GM18502 (cell line): Measurements from ENCODE around the gene SLC44A5.
A peak's percentile ranks its signal among the peaks of the same experiment; 100 is the strongest.
"Not testable (repeated sequence)": the region's sequence is repeated elsewhere in the genome, so short reads cannot be mapped to it uniquely, and the experiment has no call there.

Experiments
- ATAC-seq: cut with Tn5 transposase; IDR thresholded peaks from one replicate; pipeline ENCODE4 v1.9.1; 2021; ENCODE audit warnings: mild to moderate bottlenecking; ENCODE audit not compliant: unreplicated experiment, poor library complexity

Gene SLC44A5

GRCh38 chr1:75611014-75611413 lies at the start of gene SLC44A5:
SLC44A5 (minus strand) TSS chr1:75611114; CDS start chr1:75541447, 69,667 bp downstream.
- ATAC-seq: no peak

- no peak for ATAC-seq
These were observed 45.0 kb upstream of the SLC44A5 start for GRCh38 chr1:75655931-75656330.

DNA sequence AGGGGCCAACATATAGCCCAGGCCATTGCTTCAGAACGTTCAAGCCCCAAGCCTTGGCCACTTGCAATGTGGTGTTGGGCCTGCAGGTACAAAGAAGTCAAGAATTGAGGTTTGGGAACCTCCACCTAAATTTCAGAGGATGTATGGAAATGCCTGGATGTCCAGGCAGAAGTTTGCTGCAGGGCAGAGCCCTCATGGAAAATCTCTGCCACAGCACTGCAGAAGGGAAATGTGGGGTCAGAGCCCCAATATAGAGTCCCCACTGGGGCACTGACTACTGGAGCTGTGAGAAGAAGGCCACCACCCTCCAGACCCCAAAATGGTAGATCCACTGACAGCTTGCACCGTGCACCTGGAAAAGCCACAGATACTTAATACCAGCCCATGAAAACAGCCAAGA lies 36.3 kb upstream of the SLC44A5 start:
- not testable (repeated sequence) for ATAC-seq

DNA sequence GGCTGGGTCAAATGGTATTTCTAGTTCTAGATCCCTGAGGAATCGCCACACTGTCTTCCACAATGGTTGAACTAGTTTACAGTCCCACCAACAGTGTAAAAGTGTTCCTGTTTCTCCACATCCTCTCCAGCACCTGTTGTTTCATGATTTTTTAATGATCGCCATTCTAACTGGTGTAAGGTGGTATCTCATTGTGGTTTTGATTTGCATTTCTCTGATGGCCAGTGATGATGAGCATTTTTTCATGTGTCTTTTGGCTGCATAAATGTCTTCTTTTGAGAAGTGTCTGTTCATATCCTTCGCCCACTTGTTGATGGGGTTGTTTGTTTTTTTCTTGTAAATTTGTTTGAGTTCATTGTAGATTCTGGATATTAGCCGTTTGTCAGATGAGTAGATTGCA lies 34.2 kb upstream of the SLC44A5 start:
- not testable (repeated sequence) for ATAC-seq

DNA sequence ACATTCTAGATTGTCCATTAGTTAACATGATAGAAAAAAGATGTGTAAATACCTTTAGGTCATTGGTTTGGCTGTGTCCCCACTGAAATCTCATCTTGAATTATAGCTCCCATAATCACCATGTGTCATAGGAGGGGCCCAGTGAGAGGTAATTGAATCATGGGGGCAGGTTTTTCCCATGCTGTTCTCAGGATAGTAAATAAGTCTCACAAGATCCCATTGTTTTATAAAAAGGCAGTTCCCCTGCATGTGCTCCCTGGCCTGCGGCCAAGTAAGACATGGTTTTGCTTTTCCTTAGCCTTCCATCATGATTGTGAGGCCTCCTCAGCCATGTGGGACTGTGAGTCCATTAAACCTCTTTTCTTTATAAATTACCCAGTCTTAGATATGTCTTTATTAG lies 32.5 kb upstream of the SLC44A5 start:
- ATAC-seq: no peak

DNA sequence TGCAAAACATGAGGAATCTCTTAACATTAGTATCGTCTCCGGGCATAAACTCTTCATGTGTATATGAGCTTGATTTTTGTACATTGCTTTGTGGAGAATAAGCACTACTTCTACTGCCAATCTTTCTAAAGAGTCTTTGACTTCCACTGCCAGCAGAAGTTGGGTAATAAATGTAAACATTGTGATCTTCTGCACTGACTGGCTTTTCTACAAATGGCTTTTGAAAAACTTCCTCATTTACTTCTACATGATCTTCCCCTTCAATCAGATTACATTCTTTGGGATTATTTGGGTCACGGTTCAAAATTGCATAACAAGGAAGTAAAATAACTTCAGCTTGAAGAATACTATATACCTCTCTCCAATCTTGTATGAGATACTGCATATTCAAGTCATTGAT lies 30.4 kb upstream of the SLC44A5 start:
- no peak for ATAC-seq

DNA sequence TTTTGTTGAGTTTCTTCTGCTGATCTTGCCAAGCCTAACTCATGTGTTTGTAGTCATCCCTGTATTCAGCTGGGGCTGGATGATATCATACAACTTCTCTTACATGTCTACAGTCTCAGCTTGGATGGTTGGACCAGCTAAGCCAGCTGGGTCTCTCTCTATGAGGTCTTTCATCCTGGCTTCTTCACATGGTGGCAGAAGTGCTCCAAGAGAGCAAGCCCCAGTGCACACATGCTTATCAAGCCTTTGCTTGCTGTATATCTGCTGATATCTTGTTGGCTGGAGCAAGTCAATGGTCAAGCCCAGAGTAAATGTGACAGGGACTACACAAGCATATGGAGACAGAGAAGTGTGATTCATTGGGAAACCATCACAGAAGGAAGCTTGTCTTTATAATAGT lies 29.2 kb upstream of the SLC44A5 start:
- no peak for ATAC-seq

- peak; percentile 88 for ATAC-seq
These were observed 21.5 kb upstream of the SLC44A5 start for GRCh38 chr1:75632350-75632949.

- no peak for ATAC-seq
These were observed 20.1 kb upstream of the SLC44A5 start for GRCh38 chr1:75630998-75631397.

DNA sequence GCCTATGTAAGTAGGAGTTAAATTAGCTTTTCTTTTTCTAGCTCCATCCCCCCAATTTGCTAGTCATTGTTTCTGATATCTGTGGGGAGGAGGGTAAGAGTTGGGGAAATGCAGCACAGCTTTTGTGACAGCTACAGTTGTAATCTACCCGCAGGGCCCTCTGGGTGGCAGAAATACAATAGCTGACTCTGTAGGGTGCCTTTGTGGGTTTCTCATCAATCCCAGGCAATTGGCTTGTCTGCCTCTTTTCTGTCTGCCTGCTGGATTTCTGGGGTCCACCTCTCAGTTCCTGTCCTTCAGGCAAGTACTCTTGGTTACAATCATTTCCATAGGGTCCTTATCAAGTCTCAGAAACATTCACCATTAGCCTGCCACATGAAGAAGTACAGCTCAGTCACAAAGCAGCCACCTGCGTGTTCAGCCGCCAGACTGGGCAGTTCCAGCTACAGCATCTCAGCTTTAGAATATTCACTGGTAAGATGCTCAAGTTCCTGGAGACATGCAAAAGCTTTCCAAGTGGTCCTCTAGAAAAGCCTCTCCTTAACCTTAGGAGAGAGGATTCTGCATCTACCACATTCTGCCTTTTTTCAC lies 19.2 kb upstream of the SLC44A5 start:
- ATAC-seq: no peak

GRCh38 chr1:75625795-75626194 lies 14.9 kb upstream of the SLC44A5 start:
- ATAC-seq: no peak

- ATAC-seq: no peak
These were observed 7.5 kb upstream of the SLC44A5 start for GRCh38 chr1:75618382-75618781.

- ATAC-seq: no peak
These were observed 5.8 kb upstream of the SLC44A5 start for GRCh38 chr1:75616436-75617433.

DNA sequence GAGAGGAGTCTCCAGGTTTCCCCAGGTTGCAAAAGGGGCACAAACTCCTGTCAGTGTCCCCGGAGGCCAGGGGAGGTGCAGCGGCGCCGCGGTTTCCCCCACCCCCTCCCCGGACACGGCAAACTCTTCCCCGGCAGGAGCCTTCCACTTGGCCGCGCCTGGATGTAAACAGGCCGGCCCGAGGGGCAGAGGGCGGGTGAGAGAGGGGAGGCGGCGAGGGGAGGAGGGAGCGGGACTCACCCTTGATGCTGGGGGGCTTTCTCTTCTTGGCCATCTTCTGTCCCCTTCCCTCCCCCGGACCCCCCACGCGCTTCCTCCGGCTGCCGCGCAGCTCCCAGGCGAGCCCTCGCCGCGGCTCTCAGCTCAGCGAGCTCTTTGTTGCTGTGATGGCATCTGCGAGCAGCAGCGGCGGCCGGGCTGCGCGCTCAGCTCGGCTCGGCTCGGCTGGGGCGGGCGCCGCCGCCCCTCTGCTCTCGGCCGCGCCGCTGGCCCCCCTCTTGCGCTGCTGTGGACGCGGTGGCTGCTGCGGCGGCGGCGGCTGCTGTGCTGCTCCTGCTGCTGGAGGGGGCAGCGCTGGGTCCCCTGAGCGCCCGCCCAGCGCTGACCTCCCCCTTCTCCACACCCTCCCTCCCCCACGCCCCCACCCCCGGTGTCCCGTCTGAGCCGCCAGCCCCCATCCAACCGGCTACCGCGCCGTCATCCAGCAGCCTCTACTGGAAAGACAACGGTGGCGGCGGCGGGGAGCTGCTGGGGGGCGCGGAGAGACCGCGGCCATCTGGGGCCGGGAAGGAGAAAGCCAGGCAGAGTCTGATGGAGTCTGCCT lies 4.9 kb upstream of the SLC44A5 start:
- peak; percentile 60 for ATAC-seq

DNA sequence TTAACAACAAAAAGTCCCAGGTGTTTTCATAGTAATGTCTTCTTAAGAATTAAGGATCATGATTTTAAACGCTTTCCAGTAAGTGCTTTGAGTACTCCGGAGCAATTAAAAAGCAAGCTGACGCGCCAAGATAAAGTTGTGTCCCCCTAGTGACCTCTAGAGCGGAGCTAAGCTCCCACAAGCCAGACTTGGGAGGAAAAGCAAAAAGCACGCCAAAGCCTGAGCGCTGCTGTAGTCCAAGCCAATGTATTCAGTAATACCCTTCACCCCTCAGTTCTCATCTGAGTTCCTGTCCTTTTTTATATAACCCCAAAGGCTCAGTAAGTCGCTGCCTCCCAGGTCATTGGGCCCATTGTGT lies 3.5 kb upstream of the SLC44A5 start:
- ATAC-seq: peak; percentile 16

- no peak for ATAC-seq
These were observed 3.0 kb upstream of the SLC44A5 start for GRCh38 chr1:75613916-75614315.

GRCh38 chr1:75612976-75613375 lies 2.1 kb upstream of the SLC44A5 start:
- no peak for ATAC-seq

DNA sequence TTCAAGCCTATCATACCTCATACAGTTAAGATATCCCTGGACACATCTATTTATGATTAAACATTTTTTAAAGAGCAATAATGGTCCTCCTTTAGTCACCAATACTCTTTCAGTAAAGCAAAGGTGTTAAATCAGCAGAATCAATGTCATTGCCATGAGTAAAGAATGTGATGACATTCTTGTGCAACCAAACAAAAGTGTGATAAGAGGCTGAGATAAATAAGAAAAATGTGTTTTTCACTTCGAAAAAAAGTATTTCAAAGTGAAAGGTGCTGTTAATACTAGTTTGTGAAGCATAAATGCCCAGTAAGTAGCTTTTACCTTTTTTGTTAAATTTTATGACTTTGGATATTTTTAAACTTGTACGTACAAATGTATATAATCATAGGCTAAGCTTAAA lies 8.4 kb downstream of the SLC44A5 start:
- no peak for ATAC-seq

DNA sequence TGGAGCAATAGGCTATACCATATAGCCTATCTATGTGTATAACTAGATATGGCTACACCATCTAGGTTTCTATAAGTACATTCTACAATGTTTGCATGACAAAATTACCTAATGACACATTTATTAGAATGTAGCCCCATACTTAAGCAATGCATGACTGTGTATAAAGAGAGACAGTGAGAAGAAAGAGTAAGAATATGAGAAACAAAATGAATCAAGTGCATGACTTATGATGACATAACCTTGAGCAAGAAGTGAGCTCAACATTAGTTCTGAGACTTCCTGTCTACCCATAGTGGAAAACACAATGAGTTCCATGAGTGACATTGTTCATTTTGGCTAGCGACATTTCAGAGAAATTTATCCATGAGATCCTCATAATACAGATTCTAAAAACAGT lies 10.1 kb downstream of the SLC44A5 start:
- ATAC-seq: no peak

DNA sequence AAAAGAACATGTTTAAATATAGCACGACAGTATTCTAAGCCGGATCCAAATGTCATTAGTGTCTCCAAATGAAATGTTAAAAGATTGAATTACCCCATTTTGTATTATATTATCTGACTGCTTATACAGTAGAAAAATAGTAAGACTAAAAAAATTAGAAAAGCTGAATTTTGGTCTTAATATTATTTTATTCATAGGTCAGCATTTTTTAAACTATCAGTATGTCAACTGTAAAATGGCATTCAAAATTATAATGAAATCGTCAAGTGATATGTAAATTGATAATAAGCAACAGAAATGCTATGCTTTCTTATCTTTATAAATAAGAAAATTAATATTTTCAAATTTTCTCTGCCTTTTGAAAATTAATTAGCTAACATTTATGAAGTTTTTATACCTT lies 16.6 kb downstream of the SLC44A5 start:
- ATAC-seq: no peak
